ENCODE data around the gene GHRL. TPM values are rescaled to one million over a fixed set of nuclear protein-coding genes. Genes with fewer than 3 reads are reported as not detected.

The GHRL gene
- total and polyA plus RNA-seq, 5 experiments from 2014 or later, result 0.22 to 3.2 (median 1.3) TPM; not detected in 1

DNA sequence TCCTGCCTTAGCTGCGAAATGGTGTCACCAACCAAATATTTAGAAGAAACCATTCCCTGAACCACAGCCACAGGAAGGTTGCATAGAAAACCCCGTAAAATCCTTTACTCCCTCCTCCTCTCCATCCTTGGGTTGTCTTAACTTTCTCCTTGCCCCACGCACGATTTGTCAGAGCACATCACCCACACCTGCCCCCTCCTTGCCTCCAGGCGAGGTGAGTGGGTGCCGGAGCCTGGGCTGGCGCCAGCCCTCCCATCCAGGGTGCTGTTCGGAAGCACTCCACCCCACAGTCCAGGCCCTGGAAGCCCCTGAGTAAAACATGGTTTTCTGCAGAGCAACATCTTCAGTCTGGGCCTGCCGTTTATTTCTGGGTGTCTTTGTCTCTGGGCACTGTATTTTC, 3.7 kb downstream of the GHRL start:
- no peak overlapping the region for H3K27ac Mint-ChIP-seq
- POLR2A ChIA-PET, result no interaction called here

DNA sequence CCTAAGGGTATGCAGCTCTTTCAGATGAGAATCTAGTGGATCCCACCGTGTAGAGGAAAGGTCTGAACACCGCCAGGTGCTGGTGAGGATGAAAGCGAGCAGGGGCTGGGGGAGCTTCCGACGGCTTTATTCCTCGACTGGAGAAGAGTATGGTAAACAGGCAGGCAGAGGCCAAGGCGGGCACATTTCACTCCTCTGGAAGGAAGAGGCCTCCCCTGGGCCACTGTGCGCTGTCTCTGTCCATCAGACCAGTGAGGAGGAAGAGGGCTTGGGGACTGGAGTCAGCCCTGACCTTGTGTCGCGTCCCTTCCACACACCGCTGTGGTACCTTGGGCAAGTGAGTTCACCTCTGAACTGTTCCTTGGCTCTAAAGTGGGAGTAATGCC, 4.2 kb downstream of the GHRL start:
- H3K36me3 Mint-ChIP-seq, result peaks cover 0 to 29% (median 0%) of the 10 kb centered on the region in 3 donors
- no peak for ATAC-seq
- no peaks in the 10 kb centered on the region for H3K9me3 Mint-ChIP-seq
- no peak for DNase-seq
- H3K27me3 Mint-ChIP-seq, result no peaks in the 10 kb centered on the region
- no peak overlapping the region for H3K4me3 Mint-ChIP-seq
- peaks cover 15 to 36% (median 32%) of the 10 kb centered on the region in 4 donors for H3K4me1 Mint-ChIP-seq
- H3K27ac Mint-ChIP-seq, result no peak overlapping the region
- POLR2A ChIA-PET, result interaction anchor here (0.5 kb wide), 1 partner anchor 17 kb away, joined by 3 read pairs; no protein-coding TSS in a partner anchor

More for the DNA sequence above, 3.7 kb downstream of the GHRL start:
- Mint-ChIP-seq H3K4me1 (peaks cover 17 to 33% (median 29%) of the 10 kb centered on the region in 4 donors), H3K36me3 (peaks cover 0 to 28% (median 0%) of the 10 kb centered on the region in 3 donors), H3K9me3 (no peaks in the 10 kb centered on the region), H3K4me3 (no peak overlapping the region), H3K27me3 (no peaks in the 10 kb centered on the region)
- ATAC-seq, result no peak
- no peak for DNase-seq

DNA sequence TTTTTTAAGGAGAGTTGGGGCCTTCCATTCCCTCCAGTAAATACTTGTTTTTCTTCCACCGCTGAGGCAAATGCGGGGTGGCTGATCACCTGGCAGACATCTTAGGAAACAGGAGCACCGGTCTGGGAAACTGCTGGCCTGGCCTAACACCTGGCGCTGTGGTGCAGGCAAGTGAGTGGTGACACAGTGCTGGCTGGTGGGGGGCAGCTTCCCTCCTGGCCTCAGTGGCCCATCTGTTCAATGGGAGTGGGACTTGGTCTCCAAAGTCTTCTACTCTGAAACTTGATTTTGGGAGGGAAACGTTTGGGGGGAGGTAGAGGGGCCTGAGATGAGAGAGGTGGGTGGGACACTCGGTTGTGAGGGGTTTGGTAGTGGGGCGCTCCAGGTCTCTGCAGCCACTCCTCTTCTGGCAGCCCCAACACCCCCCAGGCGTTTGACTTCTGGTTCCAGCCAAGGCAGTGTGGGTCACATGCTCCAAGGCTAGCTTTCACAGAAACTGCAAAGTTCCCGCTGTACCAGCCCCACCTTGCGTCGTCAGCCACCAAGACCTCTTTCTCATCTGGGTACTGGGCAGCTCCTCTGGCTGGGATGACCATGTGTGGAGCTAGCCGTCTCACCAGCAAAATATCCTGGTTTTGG, 4.7 kb downstream of the GHRL start:
- ATAC-seq (no peak), DNase-seq (no peak)
- Mint-ChIP-seq H3K27ac (peak overlapping the region in 1 of 10 donors; percentile 77), H3K4me1 (peaks cover 15 to 36% (median 30%) of the 10 kb centered on the region in 4 donors), H3K4me3 (no peak overlapping the region), H3K27me3 (no peaks in the 10 kb centered on the region), H3K36me3 (peaks cover 0 to 34% (median 1%) of the 10 kb centered on the region in 3 donors), H3K9me3 (no peaks in the 10 kb centered on the region)
- POLR2A ChIA-PET, result interaction anchor here (0.5 kb wide), 1 partner anchor 16 kb away, joined by 3 read pairs; no protein-coding TSS in a partner anchor

DNA sequence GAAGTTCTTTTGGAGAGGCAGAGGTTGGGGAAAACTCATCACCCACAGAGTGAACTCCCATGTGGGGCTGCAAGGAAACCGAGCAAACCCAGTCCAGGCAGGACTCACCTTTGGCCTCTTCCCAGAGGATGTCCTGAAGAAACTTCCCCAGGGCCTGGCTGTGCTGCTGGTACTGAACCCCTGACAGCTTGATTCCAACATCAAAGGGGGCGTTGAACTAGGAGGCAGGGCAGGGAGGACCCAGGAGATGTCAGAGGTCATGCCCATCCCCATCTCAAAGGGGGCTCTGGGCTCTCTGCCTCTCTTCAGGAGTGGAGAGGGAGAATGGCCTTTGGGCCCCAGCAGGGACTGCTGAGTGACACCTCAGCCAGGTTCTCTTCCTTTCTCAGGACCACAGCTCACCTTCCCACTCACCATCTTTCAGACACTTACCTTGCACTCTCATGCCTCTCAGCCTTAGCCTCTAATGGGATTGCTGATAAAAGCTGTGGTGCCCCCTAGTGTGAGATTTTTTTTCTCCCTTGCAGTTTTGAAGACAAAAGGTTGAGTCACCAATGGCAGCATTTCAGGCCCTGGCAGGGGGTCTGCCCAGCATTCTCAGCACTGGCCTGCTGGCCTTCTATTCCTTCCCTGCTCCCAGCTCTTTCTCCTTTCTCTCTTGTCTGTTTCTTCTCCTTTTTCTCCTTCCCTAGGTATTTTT, 6.0 kb downstream of the GHRL start:
- peaks cover 0 to 37% (median 1%) of the 10 kb centered on the region in 3 donors for H3K36me3 Mint-ChIP-seq
- DNase-seq (peak in 3 of 10 donors; percentile 33 to 67 (median 61)), ATAC-seq (peak; percentile 42 to 54)
- peak overlapping the region in 6 of 10 donors; percentile 8 to 67 (median 56) for H3K27ac Mint-ChIP-seq
- POLR2A ChIA-PET, result interaction anchor here (0.6 to 1.6 kb wide), 2 partner anchors 16 to 143 kb away, joined by 3 to 4 read pairs; no protein-coding TSS in a partner anchor
- H3K4me1 Mint-ChIP-seq, result peaks cover 13 to 29% (median 23%) of the 10 kb centered on the region in 4 donors
- no peaks in the 10 kb centered on the region for H3K9me3 Mint-ChIP-seq
- H3K4me3 Mint-ChIP-seq, result peak overlapping the region in 1 of 10 donors; percentile 12
- no peaks in the 10 kb centered on the region for H3K27me3 Mint-ChIP-seq

DNA sequence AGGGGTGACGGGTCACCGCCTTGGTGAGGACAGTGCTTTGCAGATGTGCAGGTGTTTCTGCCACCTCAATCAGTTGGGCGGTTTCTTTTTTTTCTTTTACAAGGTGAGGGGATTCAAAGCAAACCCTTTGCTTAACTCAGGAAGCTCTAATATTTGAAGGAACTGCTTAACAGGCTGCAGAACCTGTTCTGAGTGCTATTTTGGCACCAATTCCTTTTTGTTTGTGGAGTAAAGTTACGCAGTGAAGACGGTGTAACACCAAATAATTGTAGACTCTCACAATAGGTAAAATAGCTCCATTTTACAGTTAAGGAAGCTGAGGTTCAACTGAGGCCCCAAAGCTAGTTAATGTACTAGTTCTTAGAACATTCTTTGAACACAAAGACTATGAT, 6.6 kb downstream of the GHRL start:
- Mint-ChIP-seq H3K9me3 (no peaks in the 10 kb centered on the region), H3K36me3 (peaks cover 0 to 40% (median 1%) of the 10 kb centered on the region in 3 donors), H3K27me3 (no peaks in the 10 kb centered on the region), H3K4me3 (peak overlapping the region in 1 of 10 donors; percentile 12), H3K4me1 (peaks cover 13 to 29% (median 20%) of the 10 kb centered on the region in 4 donors), H3K27ac (peak overlapping the region in 1 of 10 donors; percentile 28)
- ATAC-seq (no peak), DNase-seq (no peak)
- POLR2A ChIA-PET, result interaction anchor here (0.8 to 1.6 kb wide), 2 partner anchors 16 to 87 kb away, joined by 3 to 4 read pairs; no protein-coding TSS in a partner anchor

DNA sequence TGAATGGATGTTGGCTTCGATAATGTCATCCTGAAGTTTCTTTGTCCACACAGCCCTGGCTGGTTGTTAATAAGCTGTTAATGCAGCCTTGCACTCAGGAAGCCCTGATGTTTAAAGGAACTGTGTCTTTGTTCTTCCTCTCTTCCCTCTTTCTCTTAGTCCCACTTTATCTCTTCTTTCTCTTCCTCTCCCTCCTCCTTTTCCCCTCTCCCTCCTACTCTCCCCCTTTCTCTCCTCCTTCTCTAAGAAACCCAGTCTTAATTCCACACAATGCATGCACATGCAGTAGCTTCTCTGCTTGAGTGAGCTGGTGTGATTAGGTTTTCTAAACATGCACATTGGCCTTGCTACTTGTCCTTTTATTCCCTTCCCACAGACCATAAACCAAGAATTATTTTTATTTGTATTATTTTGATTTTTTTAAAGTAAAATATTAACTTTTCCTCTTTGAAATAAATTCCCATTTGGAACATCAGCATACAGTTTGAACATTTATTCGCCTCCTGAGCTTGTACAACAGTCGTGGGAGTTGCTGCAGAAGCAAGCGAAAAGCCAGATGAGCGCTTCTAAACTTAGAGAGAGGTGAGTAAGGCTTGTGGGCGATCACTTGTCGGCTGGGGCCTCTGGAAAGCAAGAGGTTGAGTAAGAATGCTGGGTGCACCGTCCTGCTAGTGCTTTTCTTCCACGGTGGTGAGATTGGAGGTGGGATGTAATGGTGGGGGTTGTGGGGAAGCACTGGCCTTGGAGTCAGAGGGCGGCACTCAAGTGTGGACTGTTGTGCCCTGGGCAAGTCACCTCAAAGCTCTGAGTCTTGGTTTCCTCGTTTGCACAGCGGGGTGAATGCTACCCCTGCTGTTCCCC, 7.2 kb downstream of the GHRL start:
- peaks cover 0 to 46% (median 1%) of the 10 kb centered on the region in 3 donors for H3K36me3 Mint-ChIP-seq
- H3K4me3 Mint-ChIP-seq, result no peak overlapping the region
- DNase-seq, result no peak

DNA sequence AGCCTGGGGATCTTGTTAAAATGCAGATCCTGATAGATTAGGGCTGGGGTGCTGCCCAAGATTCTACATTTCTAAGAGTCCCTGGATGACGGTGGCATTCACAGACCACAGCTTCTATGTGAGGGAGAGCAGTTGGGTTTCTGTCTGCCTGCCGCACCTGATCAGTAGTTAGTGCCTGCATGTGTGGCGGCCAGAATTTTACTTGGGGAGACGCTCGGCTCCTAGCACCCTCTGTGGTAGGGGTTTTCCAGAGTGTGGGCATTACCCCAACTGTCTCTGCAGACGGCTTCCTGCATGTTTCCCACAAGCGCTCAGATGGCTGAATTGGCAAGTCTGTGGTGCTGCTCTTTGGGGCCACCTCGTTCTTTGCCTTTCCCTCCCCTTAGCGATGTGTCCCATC, 8.3 kb downstream of the GHRL start:
- DNase-seq, result peak in 3 of 10 donors; percentile 15 to 30 (median 15)
- Mint-ChIP-seq H3K27me3 (no peaks in the 10 kb centered on the region), H3K9me3 (no peaks in the 10 kb centered on the region), H3K4me3 (peak overlapping the region in 2 of 10 donors; percentile 9 to 20), H3K36me3 (peaks cover 0 to 56% (median 1%) of the 10 kb centered on the region in 3 donors), H3K27ac (peak overlapping the region; percentile 15 to 92 (median 52)), H3K4me1 (peaks cover 13 to 36% (median 22%) of the 10 kb centered on the region in 4 donors)
- peak; percentile 69 to 82 for ATAC-seq
- POLR2A ChIA-PET, result no interaction called here

More for the DNA sequence above, 7.2 kb downstream of the GHRL start:
- H3K9me3 Mint-ChIP-seq, result no peaks in the 10 kb centered on the region
- H3K4me1 Mint-ChIP-seq, result peaks cover 13 to 29% (median 20%) of the 10 kb centered on the region in 4 donors
- H3K27me3 Mint-ChIP-seq, result no peaks in the 10 kb centered on the region
- H3K27ac Mint-ChIP-seq, result peak overlapping the region in 7 of 10 donors; percentile 14 to 92 (median 55)
- no peak for ATAC-seq
- POLR2A ChIA-PET, result interaction anchor here (0.8 kb wide), 1 partner anchor 86 kb away, joined by 4 read pairs; no protein-coding TSS in a partner anchor

DNA sequence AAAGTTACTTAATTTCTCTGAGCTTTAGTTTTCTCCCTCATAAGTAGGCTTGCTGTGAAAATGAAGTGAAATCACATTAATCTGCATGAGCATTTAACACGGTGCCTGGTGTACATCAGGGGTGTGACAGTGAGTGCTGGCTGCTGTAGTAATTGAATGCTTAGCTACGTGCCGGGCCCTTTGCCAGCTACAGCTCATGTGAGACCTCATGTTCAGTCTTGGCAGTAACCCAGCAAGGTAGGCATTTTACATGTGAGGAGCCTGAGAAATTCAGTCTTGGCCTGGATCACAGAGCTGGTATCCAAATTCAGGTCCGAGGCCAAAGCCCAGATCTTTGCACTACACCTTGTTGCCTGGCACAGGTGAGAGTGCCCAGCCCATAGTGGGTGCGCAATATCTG, 9.1 kb downstream of the GHRL start:
- DNase-seq (no peak), ATAC-seq (no peak)
- Mint-ChIP-seq H3K4me3 (no peak overlapping the region), H3K36me3 (peaks cover 0 to 61% (median 1%) of the 10 kb centered on the region in 3 donors), H3K27me3 (no peaks in the 10 kb centered on the region), H3K9me3 (no peaks in the 10 kb centered on the region), H3K4me1 (peaks cover 13 to 36% (median 22%) of the 10 kb centered on the region in 4 donors), H3K27ac (peak overlapping the region in 6 of 10 donors; percentile 7 to 55 (median 30))
- POLR2A ChIA-PET, result interaction anchor here (1.0 to 1.4 kb wide), 3 partner anchors 9 to 89 kb away, joined by 4 to 7 read pairs (median 5); partner anchors contain the start of gene TATDN2

DNA sequence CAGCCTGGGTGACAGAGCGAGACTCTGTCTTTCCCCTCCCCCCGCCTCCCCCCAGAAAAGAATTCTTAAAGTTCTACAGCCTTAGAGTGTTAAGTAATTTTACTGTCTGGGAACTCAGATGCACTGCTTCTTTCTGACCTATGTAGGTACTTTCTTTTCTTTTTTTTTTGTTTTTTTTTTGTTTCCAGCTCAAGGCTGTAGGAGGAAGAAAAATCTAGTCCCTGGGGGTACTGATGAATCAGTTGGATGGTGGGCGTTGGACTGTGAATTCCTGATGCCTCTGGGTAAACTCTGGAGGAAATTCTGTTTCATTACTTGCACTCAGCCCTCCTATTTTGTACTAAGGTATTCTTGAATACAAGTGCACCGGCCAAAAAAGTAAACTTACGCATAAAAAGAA, 10.8 kb downstream of the GHRL start:
- Mint-ChIP-seq H3K4me3 (no peak overlapping the region), H3K27me3 (no peaks in the 10 kb centered on the region), H3K4me1 (peaks cover 15 to 39% (median 27%) of the 10 kb centered on the region in 4 donors), H3K36me3 (peaks cover 0 to 68% (median 1%) of the 10 kb centered on the region in 3 donors), H3K9me3 (no peaks in the 10 kb centered on the region), H3K27ac (peak overlapping the region in 4 of 10 donors; percentile 33 to 75 (median 54))
- no peak for ATAC-seq
- DNase-seq, result no peak
- POLR2A ChIA-PET, result interaction anchor here (0.7 to 1.0 kb wide), 2 partner anchors 256 to 379 kb away, joined by 3 read pairs; partner anchors contain the start of gene FANCD2

DNA sequence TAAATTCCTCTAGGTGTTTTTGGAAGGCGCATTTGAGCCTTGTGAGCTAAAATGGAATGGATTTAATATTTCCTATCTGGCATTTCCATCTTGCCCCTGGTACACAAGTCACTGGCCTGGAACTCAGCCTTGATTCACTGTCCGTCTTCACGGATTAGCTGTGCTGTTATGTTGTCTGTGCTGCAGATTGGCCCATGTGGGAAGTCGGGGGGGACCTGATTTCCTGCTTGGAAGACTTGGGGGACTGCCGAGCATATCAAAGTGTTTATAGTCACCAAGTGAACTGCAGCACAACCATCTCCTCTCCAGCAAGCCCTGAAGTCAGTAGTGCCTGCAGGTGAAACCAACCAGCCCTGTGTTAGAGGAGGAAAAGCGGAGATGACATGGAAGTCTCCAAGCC, 12.2 kb downstream of the GHRL start:
- H3K4me3 Mint-ChIP-seq, result no peak overlapping the region
- POLR2A ChIA-PET, result interaction anchor here (0.6 kb wide), 1 partner anchor 294 kb away, joined by 5 read pairs; the partner anchor contains the start of gene EMC3
- DNase-seq (no peak), ATAC-seq (no peak)
- H3K36me3 Mint-ChIP-seq, result peaks cover 0 to 81% (median 1%) of the 10 kb centered on the region in 3 donors
- peaks cover 15 to 36% (median 30%) of the 10 kb centered on the region in 4 donors for H3K4me1 Mint-ChIP-seq
- H3K27me3 Mint-ChIP-seq, result no peaks in the 10 kb centered on the region
- H3K9me3 Mint-ChIP-seq, result no peaks in the 10 kb centered on the region
- H3K27ac Mint-ChIP-seq, result peak overlapping the region in 2 of 10 donors; percentile 38 to 63

DNA sequence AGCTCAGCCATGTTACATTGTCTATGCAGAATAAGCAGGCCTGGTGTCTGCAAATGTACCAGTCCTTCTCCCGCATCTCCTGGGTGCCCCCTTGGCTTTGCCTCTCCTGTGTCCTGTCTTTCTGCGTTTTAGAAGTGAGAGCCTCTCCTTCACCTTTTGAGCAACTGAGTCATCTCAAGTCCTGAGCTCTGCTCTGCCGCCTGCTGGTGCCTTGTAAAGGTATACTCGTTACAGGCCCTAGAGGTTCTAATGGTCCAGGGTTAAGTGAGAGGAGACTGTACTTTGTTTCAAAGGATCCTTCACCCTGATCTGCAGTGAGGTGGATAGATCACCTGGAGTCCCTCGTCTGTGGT, 12.6 kb downstream of the GHRL start:
- POLR2A ChIA-PET, result interaction anchor here (0.6 kb wide), 1 partner anchor 294 kb away, joined by 5 read pairs; the partner anchor contains the start of gene EMC3
- H3K4me1 Mint-ChIP-seq, result peaks cover 17 to 37% (median 28%) of the 10 kb centered on the region in 4 donors
- peaks cover 0 to 82% (median 1%) of the 10 kb centered on the region in 3 donors for H3K36me3 Mint-ChIP-seq
- DNase-seq (no peak), ATAC-seq (no peak)
- no peaks in the 10 kb centered on the region for H3K9me3 Mint-ChIP-seq
- H3K27ac Mint-ChIP-seq, result peak overlapping the region in 4 of 10 donors; percentile 31 to 63 (median 36)
- no peak overlapping the region for H3K4me3 Mint-ChIP-seq
- no peaks in the 10 kb centered on the region for H3K27me3 Mint-ChIP-seq
